ES-I3 (cell line): ENCODE data around the gene ZC2HC1B.

Experiments used
- H3K36me3 ChIP-seq: 2 replicates; pipeline ENCODE4 v1.6.1; 2013; ENCODE audit warnings: mild to moderate bottlenecking, low read length, control low read depth, moderate library complexity; ENCODE audit not compliant: insufficient read depth
- H3K4me1 ChIP-seq: 2 replicates; pipeline ENCODE4 v1.6.1; 2013; ENCODE audit warnings: mild to moderate bottlenecking, control low read depth, low read length; ENCODE audit not compliant: insufficient read depth
- H3K9ac ChIP-seq: 2 replicates; pipeline ENCODE4 v1.6.1; 2013; ENCODE audit warnings: low read depth, mild to moderate bottlenecking, low read length, moderate library complexity
- H3K9me3 ChIP-seq: 2 replicates; pipeline ENCODE4 v1.6.1; 2013; ENCODE audit warnings: mild to moderate bottlenecking, low read length, moderate library complexity; ENCODE audit not compliant: control insufficient read depth, insufficient read depth

ZC2HC1B gene

GRCh38 chr6:143952947-143953701 is 88.8 kb downstream of the ZC2HC1B start:
- Histone ChIP-seq H3K4me1 (peaks cover 7% of the 10 kb centered on the region), H3K9ac (no peak overlapping the region), H3K36me3 (no peaks in the 10 kb centered on the region), H3K9me3 (no peaks in the 10 kb centered on the region)

- Histone ChIP-seq H3K9ac (no peak overlapping the region), H3K9me3 (no peaks in the 10 kb centered on the region), H3K36me3 (no peaks in the 10 kb centered on the region), H3K4me1 (peaks cover 7% of the 10 kb centered on the region)
These were observed 89.6 kb downstream of the ZC2HC1B start for GRCh38 chr6:143953922-143954321.

GRCh38 chr6:143955971-143956370 is 91.7 kb downstream of the ZC2HC1B start:
- Histone ChIP-seq H3K36me3 (no peaks in the 10 kb centered on the region), H3K9ac (no peak overlapping the region), H3K4me1 (peaks cover 17% of the 10 kb centered on the region), H3K9me3 (no peaks in the 10 kb centered on the region)

- Histone ChIP-seq H3K4me1 (peaks cover 33% of the 10 kb centered on the region), H3K9me3 (no peaks in the 10 kb centered on the region), H3K36me3 (no peaks in the 10 kb centered on the region), H3K9ac (no peak overlapping the region)
These were observed 93.5 kb downstream of the ZC2HC1B start for GRCh38 chr6:143957679-143958274.

- Histone ChIP-seq H3K9me3 (no peaks in the 10 kb centered on the region), H3K4me1 (peaks cover 40% of the 10 kb centered on the region), H3K36me3 (no peaks in the 10 kb centered on the region), H3K9ac (no peak overlapping the region)
These were observed 94.6 kb downstream of the ZC2HC1B start for GRCh38 chr6:143958839-143959399.

- H3K4me1 ChIP-seq = peaks cover 43% of the 10 kb centered on the region
- no peak overlapping the region for H3K9ac ChIP-seq
- H3K36me3 ChIP-seq = no peaks in the 10 kb centered on the region
- no peaks in the 10 kb centered on the region for H3K9me3 ChIP-seq
These were observed 95.7 kb downstream of the ZC2HC1B start for GRCh38 chr6:143959927-143960326.

GRCh38 chr6:143961066-143961465 is 96.8 kb downstream of the ZC2HC1B start:
- peaks cover 49% of the 10 kb centered on the region for H3K4me1 ChIP-seq
- no peaks in the 10 kb centered on the region for H3K36me3 ChIP-seq
- no peaks in the 10 kb centered on the region for H3K9me3 ChIP-seq
- no peak overlapping the region for H3K9ac ChIP-seq

- Histone ChIP-seq H3K9me3 (no peaks in the 10 kb centered on the region), H3K36me3 (no peaks in the 10 kb centered on the region), H3K4me1 (peaks cover 49% of the 10 kb centered on the region), H3K9ac (no peak overlapping the region)
These were observed 97.9 kb downstream of the ZC2HC1B start for GRCh38 chr6:143961886-143962878.

- peaks cover 43% of the 10 kb centered on the region for H3K4me1 ChIP-seq
- no peak overlapping the region for H3K9ac ChIP-seq
- no peaks in the 10 kb centered on the region for H3K36me3 ChIP-seq
- H3K9me3 ChIP-seq = no peaks in the 10 kb centered on the region
These were observed 99.1 kb downstream of the ZC2HC1B start for GRCh38 chr6:143963158-143963919.

- no peaks in the 10 kb centered on the region for H3K36me3 ChIP-seq
- H3K4me1 ChIP-seq = peaks cover 39% of the 10 kb centered on the region
- H3K9ac ChIP-seq = no peak overlapping the region
- no peaks in the 10 kb centered on the region for H3K9me3 ChIP-seq
These were observed 100.4 kb downstream of the ZC2HC1B start for GRCh38 chr6:143964674-143965081.

GRCh38 chr6:143965503-143966171 is 101.4 kb downstream of the ZC2HC1B start:
- Histone ChIP-seq H3K4me1 (peaks cover 35% of the 10 kb centered on the region), H3K9me3 (no peaks in the 10 kb centered on the region), H3K9ac (no peak overlapping the region), H3K36me3 (no peaks in the 10 kb centered on the region)

GRCh38 chr6:143966312-143966711 is 102.0 kb downstream of the ZC2HC1B start:
- peaks cover 28% of the 10 kb centered on the region for H3K4me1 ChIP-seq

GRCh38 chr6:143967706-143968376 is 103.6 kb downstream of the ZC2HC1B start:
- Histone ChIP-seq H3K4me1 (peaks cover 20% of the 10 kb centered on the region), H3K36me3 (no peaks in the 10 kb centered on the region), H3K9me3 (no peaks in the 10 kb centered on the region), H3K9ac (no peak overlapping the region)

More at GRCh38 chr6:143966312-143966711, 102.0 kb downstream of the ZC2HC1B start:
- no peak overlapping the region for H3K9ac ChIP-seq
- no peaks in the 10 kb centered on the region for H3K36me3 ChIP-seq
- no peaks in the 10 kb centered on the region for H3K9me3 ChIP-seq
